A549 (cell line): ENCODE data around the gene MUC2. TPM values are rescaled to one million over a fixed set of nuclear protein-coding genes. Genes with fewer than 3 reads are reported as not detected.

ENCODE experiments used
- ATAC-seq, 2 experiments: fragments of 200-7000 bp in 1 of 2; fragments of >200 bp in 1 of 2; cut with Nextera tagmentation in 1 of 2; cut with Tn5 transposase in 1 of 2; 3 replicates each; pipeline versions ENCODE4 v1.8.0 to v1.9.1; 2018 to 2020; ENCODE audit warnings: mild to moderate bottlenecking in 1 of 2, moderate library complexity in 1 of 2
- CTCF ChIA-PET: fragments of 300-600 bp; sonication (Branson Sonifier 250); formaldehyde crosslinking; extraction: SDS; loops from one replicate; lab custom pipeline; 2021; ENCODE audit warnings: antibody characterized with exemption, inconsistent platforms; lab: Yijun Ruan, JAX
- POLR2A ChIA-PET: fragments of 350-600 bp; formaldehyde crosslinking; extraction: SDS; loops from one replicate; lab custom pipeline; 2021; ENCODE audit warnings: antibody characterized with exemption, inconsistent platforms; lab: Yijun Ruan, JAX
- DNase-seq, 2 experiments: peaks; one replicate each; pipeline versions ENCODE4 v3.0.0 to v3.0.0-alpha.2; 2011 to 2016; ENCODE audit warnings: low read depth in 1 of 2, low spot score in 1 of 2
- FAIRE-seq: peaks from 2 replicates; lab custom pipeline; 2011; peaks lifted over from hg19 to GRCh38; lab: Jason Lieb, UNC
- H3K27ac ChIP-seq, 2 experiments: fragments of >200 bp; sonication (Bioruptor Twin); formaldehyde crosslinking; 3 replicates each; pipeline ENCODE4 v1.5.1; 2016 to 2017
- H3K4me1 ChIP-seq: fragments of >200 bp; sonication (Bioruptor Twin); formaldehyde crosslinking; 3 replicates; pipeline ENCODE4 v1.6.1; 2016
- H3K4me2 ChIP-seq: fragments of >200 bp; sonication (Bioruptor Twin); formaldehyde crosslinking; 3 replicates; pipeline ENCODE4 v1.6.1; 2016
- H3K4me3 ChIP-seq: fragments of >200 bp; sonication (Bioruptor Twin); formaldehyde crosslinking; 3 replicates; pipeline ENCODE4 v1.5.1; 2016
- H3K9me3 ChIP-seq: fragments of >200 bp; sonication (Bioruptor Twin); formaldehyde crosslinking; 3 replicates; pipeline ENCODE4 v1.6.1; 2016
- BHLHE40 ChIP-seq: IDR thresholded peaks from 2 replicates; pipeline ENCODE4 v1.6.1; 2012; ENCODE audit warnings: low read depth, low read length, inconsistent platforms
- EHF ChIP-seq: fragments of 250-450 bp; sonication (Bioruptor Pico); IDR thresholded peaks from 2 replicates; pipeline ENCODE4 v1.5.0; 2020; ENCODE audit warnings: mild to moderate bottlenecking
- EHMT2 ChIP-seq: fragments of 200-600 bp; sonication (generic); IDR thresholded peaks from 2 replicates; pipeline ENCODE4 v1.6.1; 2016; ENCODE audit warnings: antibody characterized with exemption, low read depth, mild to moderate bottlenecking, moderate library complexity
- EP300 ChIP-seq, 2 experiments: fragments of >200 bp; sonication (Bioruptor Twin); formaldehyde crosslinking; IDR thresholded peaks; 2 replicates in 1 of 2; 3 replicates in 1 of 2; pipeline ENCODE4 v1.6.1; 2016 to 2017
- ESRRA ChIP-seq: fragments of 150-350 bp; IDR thresholded peaks from 2 replicates; pipeline ENCODE4 v1.6.1; 2014; ENCODE audit warnings: mild to moderate bottlenecking, low read length, borderline replicate concordance
- FOSB ChIP-seq: fragments of 250-450 bp; sonication (Bioruptor Pico); IDR thresholded peaks from 2 replicates; pipeline ENCODE4 v1.5.0; 2020; ENCODE audit warnings: mild to moderate bottlenecking, moderate library complexity
- HOXB13 ChIP-seq: fragments of 250-450 bp; sonication (Bioruptor Pico); IDR thresholded peaks from 2 replicates; pipeline ENCODE4 v1.5.0; 2020; ENCODE audit warnings: low read depth, mild to moderate bottlenecking, moderate library complexity
- HOXB5 ChIP-seq: fragments of 250-450 bp; sonication (Bioruptor Pico); IDR thresholded peaks from 2 replicates; pipeline ENCODE4 v1.5.0; 2020; ENCODE audit warnings: mild to moderate bottlenecking, moderate library complexity
- JUNB ChIP-seq: fragments of >200 bp; sonication (Bioruptor Twin); formaldehyde crosslinking; IDR thresholded peaks from 2 replicates; pipeline ENCODE4 v1.6.1; 2016
- KDM5A ChIP-seq: fragments of 200-600 bp; sonication (generic); IDR thresholded peaks from 2 replicates; pipeline ENCODE4 v1.6.1; 2016; ENCODE audit warnings: antibody characterized with exemption, mild to moderate bottlenecking
- NR3C1 ChIP-seq: fragments of >200 bp; sonication (Bioruptor Twin); formaldehyde crosslinking; IDR thresholded peaks from 3 replicates; pipeline ENCODE4 v1.6.1; 2017
- POLR2AphosphoS2 ChIP-seq: conservative IDR thresholded peaks from 2 replicates; pipeline ENCODE4 v1.6.1; 2012; ENCODE audit warnings: low read length, improper control_type of control experiment, inconsistent platforms
- RAD21 ChIP-seq, 2 experiments: fragments of >200 bp in 1 of 2; sonication (Bioruptor Twin) in 1 of 2; formaldehyde crosslinking in 1 of 2; IDR thresholded peaks in 1 of 2; conservative IDR thresholded peaks in 1 of 2; 2 replicates in 1 of 2; 3 replicates in 1 of 2; pipeline ENCODE4 v1.6.1; 2012 to 2018; ENCODE audit warnings: inconsistent platforms in 1 of 2
- RARB ChIP-seq: fragments of 250-450 bp; sonication (Bioruptor Pico); IDR thresholded peaks from 2 replicates; pipeline ENCODE4 v1.8.0; 2021; ENCODE audit warnings: mild to moderate bottlenecking, moderate library complexity
- RFX5 ChIP-seq: fragments of 450-650 bp; IDR thresholded peaks from 2 replicates; pipeline ENCODE4 v1.7.1; 2014; ENCODE audit warnings: antibody characterized with exemption, mild to moderate bottlenecking, moderate library complexity
- SMC3 ChIP-seq: fragments of >200 bp; sonication (Bioruptor Twin); formaldehyde crosslinking; IDR thresholded peaks from 3 replicates; pipeline ENCODE4 v1.6.1; 2018; ENCODE audit warnings: inconsistent platforms
- SREBF2 ChIP-seq: fragments of 450-650 bp; IDR thresholded peaks from 2 replicates; pipeline ENCODE4 v1.6.1; 2014; ENCODE audit warnings: mild to moderate bottlenecking, moderate library complexity
- TFCP2L1 ChIP-seq: fragments of 250-450 bp; sonication (Bioruptor Pico); IDR thresholded peaks from 2 replicates; pipeline ENCODE4 v1.5.0; 2021; ENCODE audit warnings: mild to moderate bottlenecking
- TP53 ChIP-seq: fragments of 250-450 bp; sonication (Bioruptor Pico); IDR thresholded peaks from 2 replicates; pipeline ENCODE4 v1.5.0; 2021; ENCODE audit warnings: mild to moderate bottlenecking, moderate library complexity
- ZFP36 ChIP-seq: fragments of 450-650 bp; IDR thresholded peaks from 2 replicates; pipeline ENCODE4 v1.6.1; 2014; ENCODE audit warnings: borderline replicate concordance; ENCODE audit not compliant: partially characterized antibody
- ZSCAN20 ChIP-seq: fragments of 250-450 bp; sonication (Bioruptor Pico); IDR thresholded peaks from 2 replicates; pipeline ENCODE4 v1.8.0; 2022; ENCODE audit warnings: mild to moderate bottlenecking, moderate library complexity
- WGBS: methylation state at CpG from one replicate; pipeline ENCODE4 v1.1.6; 2017; ENCODE audit errors: missing lambda C conversion rate; 5-methylcytosine and 5-hydroxymethylcytosine counted together
- polyA plus RNA-seq, 4 experiments: library from polyadenylated mRNA; depleted of rRNA in 3 of 4; stranded (reverse); fragments of >200 nt; fragmentation: RNase III in 1 of 4; extraction: RNeasy Plus Mini Kit Qiagen cat#74134 plus additional on column Dnase treatment in 1 of 4; gene quantifications; 2 replicates in 3 of 4; 3 replicates in 1 of 4; pipeline ENCODE4 v1.2.3, GENCODE V29; 2011 to 2017
- TF ChIP-seq, protein P1 (sequence below): fragments of 150-350 bp; IDR thresholded peaks from 2 replicates; pipeline ENCODE4 v1.6.1; 2014; ENCODE audit warnings: low read depth, mild to moderate bottlenecking, low read length
- TF ChIP-seq, protein P2 (sequence below): fragments of 200-600 bp; sonication (generic); IDR thresholded peaks from 2 replicates; pipeline ENCODE4 v1.6.1; 2016; ENCODE audit warnings: antibody characterized with exemption, mild to moderate bottlenecking, moderate library complexity
- TF ChIP-seq, protein P3 (sequence below): fragments of >200 bp; sonication (Bioruptor Twin); formaldehyde crosslinking; IDR thresholded peaks from 2 replicates; pipeline ENCODE4 v1.6.1; 2016
- TF ChIP-seq, protein P4 (sequence below): fragments of >200 bp; sonication (Bioruptor Twin); formaldehyde crosslinking; IDR thresholded peaks from 3 replicates; pipeline ENCODE4 v1.5.1; 2016
- TF ChIP-seq, protein P5 (sequence below): fragments of 250-450 bp; sonication (Bioruptor Pico); IDR thresholded peaks from 2 replicates; pipeline ENCODE4 v1.5.0; 2020; ENCODE audit warnings: low read depth, mild to moderate bottlenecking, moderate library complexity
- TF ChIP-seq, protein P6 (sequence below): fragments of 450-650 bp; IDR thresholded peaks from 2 replicates; pipeline ENCODE4 v1.6.1; 2014; ENCODE audit warnings: antibody characterized with exemption

Gene MUC2
- polyA plus RNA-seq, 2 of the 4 experiments (the other 2 are of a cell fraction), result 0.01 to 0.03 TPM

DNA sequence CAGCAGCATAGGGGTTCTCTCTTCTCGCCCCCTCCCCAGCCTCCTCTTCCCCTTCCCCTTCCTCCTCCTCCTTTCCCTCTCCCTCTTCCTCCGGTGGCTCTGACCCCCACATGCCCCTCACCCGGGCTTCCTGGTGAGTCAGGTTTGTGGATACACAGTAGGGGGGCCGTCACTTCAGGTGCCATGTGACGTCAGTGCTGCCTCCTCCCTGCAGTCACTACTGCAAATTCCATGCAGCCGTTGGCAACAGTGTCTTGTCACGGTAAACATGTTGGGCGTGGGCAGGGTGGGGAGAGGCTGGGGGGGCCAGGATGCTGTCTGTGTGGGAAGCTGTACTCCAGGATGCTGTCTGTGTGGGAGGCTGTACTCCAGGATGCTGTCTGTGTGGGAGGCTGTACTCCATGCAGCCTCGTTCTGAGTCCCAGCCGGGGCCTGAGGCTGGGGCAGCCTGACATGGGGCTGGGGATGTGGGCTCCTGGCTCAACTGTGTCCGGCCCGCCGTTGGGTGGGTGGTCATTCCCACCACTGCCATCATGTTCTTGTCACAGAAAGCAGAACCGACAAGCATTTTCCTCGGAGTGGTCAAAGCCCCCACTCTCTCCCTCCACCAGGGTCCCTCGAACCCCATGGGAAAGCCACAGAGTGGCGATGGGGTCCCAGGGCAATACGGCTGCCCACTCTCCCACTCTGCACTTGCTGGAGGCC, 2.4 kb upstream of the MUC2 start (continued):
- TF ChIP-seq, protein P1, sequence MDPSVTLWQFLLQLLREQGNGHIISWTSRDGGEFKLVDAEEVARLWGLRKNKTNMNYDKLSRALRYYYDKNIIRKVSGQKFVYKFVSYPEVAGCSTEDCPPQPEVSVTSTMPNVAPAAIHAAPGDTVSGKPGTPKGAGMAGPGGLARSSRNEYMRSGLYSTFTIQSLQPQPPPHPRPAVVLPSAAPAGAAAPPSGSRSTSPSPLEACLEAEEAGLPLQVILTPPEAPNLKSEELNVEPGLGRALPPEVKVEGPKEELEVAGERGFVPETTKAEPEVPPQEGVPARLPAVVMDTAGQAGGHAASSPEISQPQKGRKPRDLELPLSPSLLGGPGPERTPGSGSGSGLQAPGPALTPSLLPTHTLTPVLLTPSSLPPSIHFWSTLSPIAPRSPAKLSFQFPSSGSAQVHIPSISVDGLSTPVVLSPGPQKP, result no peak
- TF ChIP-seq BHLHE40, result no peak
- no peak for TF ChIP-seq ZSCAN20
- no peak for TF ChIP-seq TFCP2L1 (CRISPR knock-in tag)
- TF ChIP-seq EP300 (IDR thresholded peaks at IDR 0.05), result peak; percentile 65 to 77; a peak in 4 of 5 replicates
- TF ChIP-seq, protein P2, sequence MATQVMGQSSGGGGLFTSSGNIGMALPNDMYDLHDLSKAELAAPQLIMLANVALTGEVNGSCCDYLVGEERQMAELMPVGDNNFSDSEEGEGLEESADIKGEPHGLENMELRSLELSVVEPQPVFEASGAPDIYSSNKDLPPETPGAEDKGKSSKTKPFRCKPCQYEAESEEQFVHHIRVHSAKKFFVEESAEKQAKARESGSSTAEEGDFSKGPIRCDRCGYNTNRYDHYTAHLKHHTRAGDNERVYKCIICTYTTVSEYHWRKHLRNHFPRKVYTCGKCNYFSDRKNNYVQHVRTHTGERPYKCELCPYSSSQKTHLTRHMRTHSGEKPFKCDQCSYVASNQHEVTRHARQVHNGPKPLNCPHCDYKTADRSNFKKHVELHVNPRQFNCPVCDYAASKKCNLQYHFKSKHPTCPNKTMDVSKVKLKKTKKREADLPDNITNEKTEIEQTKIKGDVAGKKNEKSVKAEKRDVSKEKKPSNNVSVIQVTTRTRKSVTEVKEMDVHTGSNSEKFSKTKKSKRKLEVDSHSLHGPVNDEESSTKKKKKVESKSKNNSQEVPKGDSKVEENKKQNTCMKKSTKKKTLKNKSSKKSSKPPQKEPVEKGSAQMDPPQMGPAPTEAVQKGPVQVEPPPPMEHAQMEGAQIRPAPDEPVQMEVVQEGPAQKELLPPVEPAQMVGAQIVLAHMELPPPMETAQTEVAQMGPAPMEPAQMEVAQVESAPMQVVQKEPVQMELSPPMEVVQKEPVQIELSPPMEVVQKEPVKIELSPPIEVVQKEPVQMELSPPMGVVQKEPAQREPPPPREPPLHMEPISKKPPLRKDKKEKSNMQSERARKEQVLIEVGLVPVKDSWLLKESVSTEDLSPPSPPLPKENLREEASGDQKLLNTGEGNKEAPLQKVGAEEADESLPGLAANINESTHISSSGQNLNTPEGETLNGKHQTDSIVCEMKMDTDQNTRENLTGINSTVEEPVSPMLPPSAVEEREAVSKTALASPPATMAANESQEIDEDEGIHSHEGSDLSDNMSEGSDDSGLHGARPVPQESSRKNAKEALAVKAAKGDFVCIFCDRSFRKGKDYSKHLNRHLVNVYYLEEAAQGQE, result no peak
- TF ChIP-seq, protein P3, sequence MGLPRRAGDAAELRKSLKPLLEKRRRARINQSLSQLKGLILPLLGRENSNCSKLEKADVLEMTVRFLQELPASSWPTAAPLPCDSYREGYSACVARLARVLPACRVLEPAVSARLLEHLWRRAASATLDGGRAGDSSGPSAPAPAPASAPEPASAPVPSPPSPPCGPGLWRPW, result no peak
- no peak for TF ChIP-seq SREBF2
- no peak for TF ChIP-seq HOXB5 (CRISPR knock-in tag)
- no peak for TF ChIP-seq FOSB (CRISPR knock-in tag)
- no peak for TF ChIP-seq ZFP36
- TF ChIP-seq JUNB, result peak; percentile 47; the same call in 1 of the 2 replicates
- TF ChIP-seq EHF (CRISPR knock-in tag), result no peak
- TF ChIP-seq RARB (CRISPR knock-in tag), result no peak
- TF ChIP-seq, protein P4, sequence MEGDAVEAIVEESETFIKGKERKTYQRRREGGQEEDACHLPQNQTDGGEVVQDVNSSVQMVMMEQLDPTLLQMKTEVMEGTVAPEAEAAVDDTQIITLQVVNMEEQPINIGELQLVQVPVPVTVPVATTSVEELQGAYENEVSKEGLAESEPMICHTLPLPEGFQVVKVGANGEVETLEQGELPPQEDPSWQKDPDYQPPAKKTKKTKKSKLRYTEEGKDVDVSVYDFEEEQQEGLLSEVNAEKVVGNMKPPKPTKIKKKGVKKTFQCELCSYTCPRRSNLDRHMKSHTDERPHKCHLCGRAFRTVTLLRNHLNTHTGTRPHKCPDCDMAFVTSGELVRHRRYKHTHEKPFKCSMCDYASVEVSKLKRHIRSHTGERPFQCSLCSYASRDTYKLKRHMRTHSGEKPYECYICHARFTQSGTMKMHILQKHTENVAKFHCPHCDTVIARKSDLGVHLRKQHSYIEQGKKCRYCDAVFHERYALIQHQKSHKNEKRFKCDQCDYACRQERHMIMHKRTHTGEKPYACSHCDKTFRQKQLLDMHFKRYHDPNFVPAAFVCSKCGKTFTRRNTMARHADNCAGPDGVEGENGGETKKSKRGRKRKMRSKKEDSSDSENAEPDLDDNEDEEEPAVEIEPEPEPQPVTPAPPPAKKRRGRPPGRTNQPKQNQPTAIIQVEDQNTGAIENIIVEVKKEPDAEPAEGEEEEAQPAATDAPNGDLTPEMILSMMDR, result no peak
- TF ChIP-seq ESRRA, result no peak
- TF ChIP-seq SMC3, result no peak

DNA sequence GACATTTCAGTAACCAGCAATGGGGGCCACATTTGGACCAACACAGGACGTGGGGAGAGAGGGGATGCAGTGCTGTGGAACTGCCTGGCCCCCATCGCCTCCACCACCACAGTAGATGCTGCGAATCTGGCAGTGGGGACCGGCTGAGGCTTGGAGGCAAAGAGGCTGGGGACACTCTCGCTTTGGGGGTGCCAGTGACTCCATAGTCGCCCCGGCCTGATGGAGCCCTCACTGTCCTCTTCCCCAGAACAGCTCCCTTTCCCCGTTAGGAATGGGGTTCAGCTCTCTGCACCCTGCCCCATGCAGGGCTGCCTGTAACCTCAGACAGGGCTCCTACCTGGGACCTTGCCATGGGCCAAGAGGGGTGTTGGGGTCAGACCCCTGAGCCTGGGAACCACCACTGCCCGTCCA, 1.8 kb upstream of the MUC2 start:
- DNase-seq (no peak), FAIRE-seq (no peak), ATAC-seq (no peak; a peak in 2 of 6 replicates)
- CTCF ChIA-PET, result no interaction called here
- 80% methylated on average over 9 of the region's 9 CpGs for WGBS
- POLR2A ChIA-PET, result no interaction called here
- H3K4me1 ChIP-seq, result peaks cover 36% of the 10 kb centered on the region
- H3K4me2 ChIP-seq, result peak overlapping the region; percentile 49
- H3K27ac ChIP-seq, result peak overlapping the region; percentile 76 to 92
- H3K4me3 ChIP-seq, result no peak overlapping the region
- H3K9me3 ChIP-seq, result no peaks in the 10 kb centered on the region
- TF ChIP-seq TP53, result no peak
- no peak for TF ChIP-seq KDM5A
- no peak for TF ChIP-seq HOXB13 (CRISPR knock-in tag)
- no peak for TF ChIP-seq EHMT2
- TF ChIP-seq, protein P4, result no peak
- no peak for TF ChIP-seq RFX5
- TF ChIP-seq POLR2AphosphoS2, result no peak
- TF ChIP-seq, protein P3, result no peak
- TF ChIP-seq, protein P5, sequence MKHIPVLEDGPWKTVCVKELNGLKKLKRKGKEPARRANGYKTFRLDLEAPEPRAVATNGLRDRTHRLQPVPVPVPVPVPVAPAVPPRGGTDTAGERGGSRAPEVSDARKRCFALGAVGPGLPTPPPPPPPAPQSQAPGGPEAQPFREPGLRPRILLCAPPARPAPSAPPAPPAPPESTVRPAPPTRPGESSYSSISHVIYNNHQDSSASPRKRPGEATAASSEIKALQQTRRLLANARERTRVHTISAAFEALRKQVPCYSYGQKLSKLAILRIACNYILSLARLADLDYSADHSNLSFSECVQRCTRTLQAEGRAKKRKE (CRISPR knock-in tag), result no peak
- TF ChIP-seq NR3C1, result no peak
- TF ChIP-seq ESRRA, result no peak
- TF ChIP-seq, protein P6, sequence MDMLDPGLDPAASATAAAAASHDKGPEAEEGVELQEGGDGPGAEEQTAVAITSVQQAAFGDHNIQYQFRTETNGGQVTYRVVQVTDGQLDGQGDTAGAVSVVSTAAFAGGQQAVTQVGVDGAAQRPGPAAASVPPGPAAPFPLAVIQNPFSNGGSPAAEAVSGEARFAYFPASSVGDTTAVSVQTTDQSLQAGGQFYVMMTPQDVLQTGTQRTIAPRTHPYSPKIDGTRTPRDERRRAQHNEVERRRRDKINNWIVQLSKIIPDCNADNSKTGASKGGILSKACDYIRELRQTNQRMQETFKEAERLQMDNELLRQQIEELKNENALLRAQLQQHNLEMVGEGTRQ, result no peak
- TF ChIP-seq SMC3, result no peak
- TF ChIP-seq RAD21 (conservative IDR thresholded peaks at IDR 0.05 in 1 of 2, IDR thresholded peaks at IDR 0.05 in 1 of 2), result no peak
- no peak for TF ChIP-seq ZFP36
- no peak for TF ChIP-seq SREBF2
- no peak for TF ChIP-seq RARB (CRISPR knock-in tag)
